Endometrium (tissue), 2 donors: ENCODE data around the gene TRIM27.
"Not testable (repeated sequence)": the region's sequence is repeated elsewhere in the genome, so short reads cannot be mapped to it uniquely, and the experiment has no call there.

ENCODE experiments used
- FAIRE-seq: peaks from 2 replicates; lab custom pipeline; 2012; peaks lifted over from hg19 to GRCh38; lab: Jason Lieb, UNC
- donor health status: control.
- donor health status: control.

Gene TRIM27

DNA sequence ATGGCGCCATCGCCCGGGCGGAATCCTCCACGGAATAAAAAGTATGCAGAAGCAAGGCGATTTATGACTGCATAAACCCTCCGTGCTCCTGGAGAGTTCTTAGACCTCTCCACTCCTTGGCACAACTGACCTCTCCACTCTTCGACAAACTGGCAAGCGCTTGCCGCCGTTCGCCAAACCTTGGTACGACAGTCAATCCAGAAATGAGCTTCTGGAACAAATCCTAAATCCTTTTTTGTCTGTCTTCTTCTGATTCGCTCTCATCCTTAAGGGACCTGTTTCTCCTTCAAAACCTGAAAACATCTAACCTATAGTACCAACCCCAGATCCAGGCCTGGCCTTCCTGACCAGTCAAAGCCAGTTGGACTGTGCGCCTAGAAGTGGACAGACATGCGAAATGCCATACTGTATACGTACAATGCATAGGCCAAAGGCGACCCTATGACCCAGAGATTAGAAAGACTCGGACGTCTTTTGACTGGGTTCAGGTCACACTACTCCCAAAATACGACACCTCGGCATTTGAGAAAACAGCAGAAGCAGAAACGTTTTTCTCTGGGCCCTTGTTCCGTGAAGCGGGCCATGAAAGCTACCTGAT lies 59.4 kb downstream of the TRIM27 start:
- FAIRE-seq: no peak

DNA sequence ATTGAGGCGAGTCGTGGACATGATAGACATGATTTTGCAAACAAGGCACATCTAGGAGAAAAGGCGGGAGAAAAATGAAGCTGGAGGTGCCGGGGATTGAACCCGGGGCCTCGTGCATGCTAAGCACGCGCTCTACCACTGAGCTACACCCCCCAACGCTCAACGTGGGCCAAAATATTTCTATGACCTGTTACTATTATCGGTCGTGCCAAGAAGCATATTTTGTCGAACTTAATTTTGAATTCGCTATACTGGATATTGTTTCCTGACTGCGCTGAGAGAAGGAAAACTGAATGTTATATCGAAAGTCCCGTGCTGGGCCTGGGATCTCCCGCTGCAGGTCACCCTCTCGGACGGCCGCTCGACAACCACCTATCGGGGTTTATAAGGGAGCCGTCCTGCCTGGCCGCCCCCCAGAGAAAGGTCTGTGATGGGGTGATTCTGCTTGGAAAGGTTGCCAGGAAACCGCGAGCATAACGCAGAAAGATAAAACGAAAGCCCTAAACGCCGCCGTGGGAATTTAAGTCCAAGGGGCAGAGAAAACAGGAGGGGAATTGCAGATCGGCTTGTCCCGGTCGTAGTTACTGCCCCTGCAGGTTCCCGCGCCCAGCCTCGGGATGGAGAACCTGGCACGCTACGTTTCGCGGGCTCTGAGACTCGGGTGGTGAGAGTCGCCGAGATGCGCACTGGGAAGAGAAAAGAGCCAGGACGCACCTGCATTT lies 60.0 kb downstream of the TRIM27 start:
- no peak for FAIRE-seq

DNA sequence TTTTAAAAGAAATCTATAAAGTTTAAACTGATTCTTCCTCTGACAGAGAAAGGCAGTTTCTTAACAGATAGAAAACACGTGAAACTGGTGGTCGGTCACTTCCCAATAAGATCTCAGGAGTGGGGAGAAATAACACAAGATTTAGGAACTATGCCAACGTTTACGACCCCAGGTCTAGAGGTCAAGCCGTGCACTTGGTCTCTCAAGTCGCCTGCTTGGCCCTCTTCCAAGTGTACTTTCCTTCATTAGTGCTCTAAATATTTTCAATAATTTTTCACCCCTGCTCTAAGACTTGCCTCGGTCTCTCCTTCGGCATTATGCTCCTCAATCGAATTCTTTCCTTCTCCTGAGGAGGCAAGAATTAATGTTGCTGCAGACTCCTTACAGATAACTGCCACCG lies 61.7 kb downstream of the TRIM27 start:
- no peak for FAIRE-seq

- FAIRE-seq: no peak
Measured at GRCh38 chr6:28861339-28861738, 62.4 kb downstream of the TRIM27 start.

- no peak for FAIRE-seq
Measured at GRCh38 chr6:28860581-28860980, 63.2 kb downstream of the TRIM27 start.

DNA sequence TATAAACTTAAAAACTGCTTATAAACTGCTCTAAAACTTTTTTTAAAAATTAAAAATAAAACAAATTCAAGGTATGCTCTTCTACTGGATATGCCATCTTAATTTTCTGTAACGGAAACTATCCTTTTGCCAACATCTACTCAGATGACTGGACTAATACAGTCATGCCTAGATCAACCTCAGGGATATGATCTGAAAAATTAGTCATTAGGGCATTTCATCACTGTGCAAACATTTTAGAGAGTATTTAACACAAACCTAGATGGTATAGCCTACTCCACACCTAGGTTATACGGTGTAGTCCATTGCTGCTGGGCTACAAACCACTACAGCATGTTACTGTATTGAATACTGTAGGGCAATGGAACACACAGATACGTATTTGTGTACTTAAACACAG lies 64.8 kb downstream of the TRIM27 start:
- no peak for FAIRE-seq

GRCh38 chr6:28856620-28857005 lies 67.2 kb downstream of the TRIM27 start:
- no peak for FAIRE-seq

DNA sequence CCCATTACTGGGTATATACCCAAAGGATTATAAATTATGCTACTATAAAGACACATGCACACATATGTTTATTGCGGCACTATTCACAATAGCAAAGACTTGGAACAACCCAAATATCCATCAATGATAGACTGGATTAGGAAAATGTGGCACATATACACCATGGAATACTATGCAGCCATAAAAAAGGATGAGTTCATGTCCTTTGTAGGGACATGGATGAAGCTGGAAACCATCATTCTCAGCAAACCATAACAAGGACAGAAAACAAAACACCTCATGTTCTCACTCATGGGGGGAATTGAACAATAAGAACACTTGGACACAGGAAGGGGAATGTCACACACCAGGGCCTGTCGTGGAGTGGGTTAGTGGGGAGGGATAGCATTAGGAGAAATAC lies 69.4 kb downstream of the TRIM27 start:
- FAIRE-seq: not testable (repeated sequence)
